Keratinocyte (primary cell): Measurements from ENCODE around the gene TRNAU1AP. TPM values are rescaled to one million over a fixed set of nuclear protein-coding genes. Genes with fewer than 3 reads are reported as not detected.
A peak's percentile ranks its signal among the peaks of the same experiment; 100 is the strongest.

Experiments
- DNase-seq: peaks from one replicate; pipeline ENCODE4 v3.0.0-alpha.2; 2011; ENCODE audit warnings: low read depth, missing footprints, low spot score
- FAIRE-seq: peaks from 2 replicates; lab custom pipeline; 2011; peaks lifted over from hg19 to GRCh38; lab: Jason Lieb, UNC
- H2AFZ ChIP-seq: 2 replicates; pipeline ENCODE4 v1.6.0; 2012; ENCODE audit warnings: low read length, control low read depth, inconsistent platforms; ENCODE audit not compliant: control insufficient read depth
- H3K27ac ChIP-seq: 2 replicates; pipeline ENCODE4 v1.5.1; 2011; ENCODE audit warnings: low read length; ENCODE audit not compliant: control insufficient read depth, insufficient read depth
- H3K27me3 ChIP-seq: 3 replicates; pipeline ENCODE4 v1.6.0; 2011; ENCODE audit warnings: low read length; ENCODE audit not compliant: control insufficient read depth, insufficient read depth; ENCODE audit errors: extremely low read depth
- H3K36me3 ChIP-seq, 2 experiments: 2 replicates in 1 of 2; 3 replicates in 1 of 2; pipeline ENCODE4 v1.5.1; 2011; ENCODE audit warnings: low read length in 2 of 2, mild to moderate bottlenecking in 1 of 2; ENCODE audit not compliant: control insufficient read depth in 2 of 2, insufficient read depth in 2 of 2; ENCODE audit errors: extremely low read depth in 1 of 2
- H3K4me1 ChIP-seq: 3 replicates; pipeline ENCODE4 v1.5.1; 2011; ENCODE audit warnings: low read length; ENCODE audit not compliant: control insufficient read depth, insufficient read depth; ENCODE audit errors: extremely low read depth
- H3K4me2 ChIP-seq: 3 replicates; pipeline ENCODE4 v1.6.0; 2011; ENCODE audit warnings: low read depth, low read length; ENCODE audit not compliant: control insufficient read depth, insufficient read depth; ENCODE audit errors: extremely low read depth
- H3K4me3 ChIP-seq, 3 experiments: fragments of 200-600 bp in 1 of 3; sonication (generic) in 1 of 3; 2 replicates in 2 of 3; 3 replicates in 1 of 3; pipeline ENCODE4 v1.5.1; 2011 to 2016; ENCODE audit warnings: low read length in 3 of 3, mild to moderate bottlenecking in 3 of 3, control low read depth in 2 of 3, inconsistent platforms in 1 of 3, low read depth in 1 of 3, mixed read lengths in 1 of 3, mixed run types in 1 of 3, moderate library complexity in 1 of 3; ENCODE audit not compliant: control insufficient read depth in 2 of 3, insufficient read depth in 2 of 3; ENCODE audit errors: extremely low read depth in 1 of 3
- H3K79me2 ChIP-seq: 2 replicates; pipeline ENCODE4 v1.6.0; 2012; ENCODE audit warnings: low read length; ENCODE audit not compliant: control insufficient read depth, insufficient read depth
- H3K9ac ChIP-seq: 3 replicates; pipeline ENCODE4 v1.6.0; 2011; ENCODE audit warnings: low read length; ENCODE audit not compliant: control insufficient read depth, insufficient read depth; ENCODE audit errors: extremely low read depth
- H3K9me1 ChIP-seq: 3 replicates; pipeline ENCODE4 v1.6.0; 2011; ENCODE audit warnings: low read length; ENCODE audit not compliant: control insufficient read depth, insufficient read depth; ENCODE audit errors: extremely low read depth
- H3K9me3 ChIP-seq: 2 replicates; pipeline ENCODE4 v1.5.1; 2012; ENCODE audit warnings: low read depth, low read length; ENCODE audit not compliant: control insufficient read depth
- H4K20me1 ChIP-seq: 3 replicates; pipeline ENCODE4 v1.6.0; 2011; ENCODE audit warnings: low read length; ENCODE audit not compliant: control insufficient read depth, insufficient read depth; ENCODE audit errors: extremely low read depth
- CTCF ChIP-seq, 3 experiments: IDR thresholded peaks in 1 of 3; conservative IDR thresholded peaks in 1 of 3; optimal IDR thresholded peaks in 1 of 3; 2 replicates in 2 of 3; 3 replicates in 1 of 3; pipeline versions ENCODE3 to v1.5.1; 2011; ENCODE audit warnings: low read length in 3 of 3, mild to moderate bottlenecking in 3 of 3, moderate library complexity in 2 of 3, control low read depth in 1 of 3, inconsistent platforms in 1 of 3; ENCODE audit not compliant: insufficient read depth in 2 of 3; ENCODE audit errors: extremely low read depth in 1 of 3
- EZH2 ChIP-seq: IDR thresholded peaks from one replicate; pipeline ENCODE4 v1.6.1; 2012; ENCODE audit warnings: inconsistent platforms, mild to moderate bottlenecking, low read length, moderate library complexity
- dilution Hi-C: fragments of 300-500 bp; cut with MboI; formaldehyde crosslinking; loops from one replicate; pipeline ENCODE4 v1.7.0; 2020; ENCODE audit warnings: low sequenced_read_pairs; ENCODE audit not compliant: extremely low pct_ligation_motif_present
- polyA plus RNA-seq, 5 experiments: library from polyadenylated mRNA; depleted of rRNA in 3 of 5; stranded (reverse) in 3 of 5; stranded (forward) in 1 of 5; unstranded in 1 of 5; fragments of >200 nt; gene quantifications; 1 replicate in 1 of 5; 2 replicates in 3 of 5; 3 replicates in 1 of 5; pipeline versions ENCODE4 v1.2.1 to v1.2.3, GENCODE V29; 2011 to 2012; ENCODE audit warnings: missing spikeins in 2 of 5, low read depth in 1 of 5, low replicate concordance in 1 of 5

The TRNAU1AP gene
- polyA plus RNA-seq, 1 donor (not counting 4 experiments of a cell fraction or from before 2014, with no cell fraction given): 43.5 TPM

- no peak overlapping the region for H2AFZ ChIP-seq
- peak; percentile 17 for FAIRE-seq
- peaks cover 4 to 11% of the 10 kb centered on the region in 2 experiments for H3K36me3 ChIP-seq
- H4K20me1 ChIP-seq: peaks cover 3% of the 10 kb centered on the region
- H3K27me3 ChIP-seq: no peaks in the 10 kb centered on the region
- TF ChIP-seq EZH2 (no peak), CTCF (optimal IDR thresholded peaks at IDR 0.05 in 1 of 3, IDR thresholded peaks at IDR 0.05 in 1 of 3, conservative IDR thresholded peaks at IDR 0.05 in 1 of 3; ENCODE audit: extremely low read depth in 1 of 3, insufficient read depth in 2 of 3, low read length in 3 of 3) (no peak)
- peak overlapping the region; percentile 88 for H3K27ac ChIP-seq
- no peaks in the 10 kb centered on the region for H3K9me1 ChIP-seq
- dilution Hi-C loops: no loop called here
- H3K9ac ChIP-seq: peak overlapping the region; percentile 95
- peaks cover 39% of the 10 kb centered on the region for H3K79me2 ChIP-seq
- peaks cover 18% of the 10 kb centered on the region for H3K4me1 ChIP-seq
- no peaks in the 10 kb centered on the region for H3K9me3 ChIP-seq
- peak overlapping the region; percentile 85 for H3K4me2 ChIP-seq
- peak overlapping the region; percentile 64 to 76 (median 73) for H3K4me3 ChIP-seq
- DNase-seq: no peak
Observed at GRCh38 chr1:28517649-28517999, 35.3 kb upstream of the TRNAU1AP start.

GRCh38 chr1:28518000-28518744 lies 34.7 kb upstream of the TRNAU1AP start:
- peaks cover 18% of the 10 kb centered on the region for H3K4me1 ChIP-seq
- peaks cover 3% of the 10 kb centered on the region for H4K20me1 ChIP-seq
- peak overlapping the region; percentile 66 for H2AFZ ChIP-seq
- H3K36me3 ChIP-seq: peaks cover 4 to 11% of the 10 kb centered on the region in 2 experiments
- H3K27ac ChIP-seq: peak overlapping the region; percentile 88
- no peaks in the 10 kb centered on the region for H3K9me1 ChIP-seq
- peaks cover 42% of the 10 kb centered on the region for H3K79me2 ChIP-seq
- TF ChIP-seq CTCF (optimal IDR thresholded peaks at IDR 0.05 in 1 of 3, IDR thresholded peaks at IDR 0.05 in 1 of 3, conservative IDR thresholded peaks at IDR 0.05 in 1 of 3; ENCODE audit: extremely low read depth in 1 of 3, insufficient read depth in 2 of 3, low read length in 3 of 3): peak; percentile 76 to 99 (median 80)
- TF ChIP-seq EZH2: no peak
- H3K9me3 ChIP-seq: no peaks in the 10 kb centered on the region
- H3K27me3 ChIP-seq: no peaks in the 10 kb centered on the region
- FAIRE-seq (no peak), DNase-seq (no peak)
- H3K4me3 ChIP-seq: peak overlapping the region; percentile 64 to 76 (median 73)
- H3K9ac ChIP-seq: peak overlapping the region; percentile 95
- peak overlapping the region; percentile 89 for H3K4me2 ChIP-seq
- dilution Hi-C loops: no loop called here
